ENCODE measurements around the gene RNF113B.

GRCh38 chr13:98216135-98216565 is 39.1 kb upstream of the RNF113B start:
- TF ChIP-seq POLR2A (IDR thresholded peaks at IDR 0.05; ENCODE audit: low read depth, low read length) (peak; percentile 63), RAD21 (IDR thresholded peaks at IDR 0.05; ENCODE audit: low read length) (peak; percentile 20), FOS (IDR thresholded peaks at IDR 0.05; ENCODE audit: low read depth, low read length) (peak; percentile 50; the same call in 1 of the 2 replicates), CEBPB (IDR thresholded peaks at IDR 0.05; ENCODE audit: low read depth, low read length) (no peak), MAFK (IDR thresholded peaks at IDR 0.05; ENCODE audit: low read depth, low read length) (peak; percentile 90), NFE2L2 (IDR thresholded peaks at IDR 0.05; ENCODE audit: low read depth, low read length) (no peak)
- TF ChIP-seq, protein P1, sequence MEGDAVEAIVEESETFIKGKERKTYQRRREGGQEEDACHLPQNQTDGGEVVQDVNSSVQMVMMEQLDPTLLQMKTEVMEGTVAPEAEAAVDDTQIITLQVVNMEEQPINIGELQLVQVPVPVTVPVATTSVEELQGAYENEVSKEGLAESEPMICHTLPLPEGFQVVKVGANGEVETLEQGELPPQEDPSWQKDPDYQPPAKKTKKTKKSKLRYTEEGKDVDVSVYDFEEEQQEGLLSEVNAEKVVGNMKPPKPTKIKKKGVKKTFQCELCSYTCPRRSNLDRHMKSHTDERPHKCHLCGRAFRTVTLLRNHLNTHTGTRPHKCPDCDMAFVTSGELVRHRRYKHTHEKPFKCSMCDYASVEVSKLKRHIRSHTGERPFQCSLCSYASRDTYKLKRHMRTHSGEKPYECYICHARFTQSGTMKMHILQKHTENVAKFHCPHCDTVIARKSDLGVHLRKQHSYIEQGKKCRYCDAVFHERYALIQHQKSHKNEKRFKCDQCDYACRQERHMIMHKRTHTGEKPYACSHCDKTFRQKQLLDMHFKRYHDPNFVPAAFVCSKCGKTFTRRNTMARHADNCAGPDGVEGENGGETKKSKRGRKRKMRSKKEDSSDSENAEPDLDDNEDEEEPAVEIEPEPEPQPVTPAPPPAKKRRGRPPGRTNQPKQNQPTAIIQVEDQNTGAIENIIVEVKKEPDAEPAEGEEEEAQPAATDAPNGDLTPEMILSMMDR (conservative IDR thresholded peaks at IDR 0.05; ENCODE audit: low read depth, low read length) = no peak
